Measurements from ENCODE around the gene MND1.

The MND1 gene

DNA sequence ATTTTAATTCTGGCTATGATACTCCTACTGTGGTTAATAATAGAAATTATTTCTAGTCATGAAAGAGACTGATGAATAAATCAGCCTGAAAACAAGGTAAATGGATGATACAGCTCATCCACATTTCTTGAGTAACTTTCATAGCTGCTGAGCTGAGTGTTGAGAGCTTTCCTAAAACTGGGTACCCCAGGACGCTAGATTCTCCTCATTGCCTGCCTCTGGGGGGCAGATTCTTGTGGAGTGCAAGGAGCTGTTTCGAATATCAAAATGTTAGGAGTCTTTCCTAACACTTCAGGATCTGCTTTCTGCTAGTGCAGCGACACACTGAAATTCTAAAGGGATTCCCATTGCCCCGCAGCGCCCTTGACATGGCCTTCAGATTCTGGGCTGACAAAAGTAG is 2.1 kb downstream of the MND1 start:
- no peak for DNase-seq (ENCODE audit: low spot score)

DNA sequence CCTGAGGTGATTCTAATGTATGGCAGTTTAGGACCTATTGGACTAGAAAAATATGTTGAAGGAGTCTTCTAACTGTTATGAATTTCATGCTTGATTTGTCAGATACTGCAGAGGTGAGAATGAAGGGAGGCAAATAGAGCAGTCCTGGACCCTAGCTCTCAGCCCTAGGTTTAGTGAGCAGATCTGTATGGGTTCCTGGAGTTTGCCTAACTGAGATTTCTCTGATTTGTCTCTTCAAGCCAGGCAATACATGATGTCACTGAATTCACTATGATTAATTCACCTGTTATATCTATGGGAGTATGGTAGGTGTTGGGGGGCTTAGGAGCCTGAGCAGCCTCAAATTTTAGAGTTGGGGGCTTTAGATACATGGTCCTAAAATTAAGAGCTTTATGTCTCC is 2.6 kb downstream of the MND1 start:
- DNase-seq (ENCODE audit: low spot score), result no peak

- DNase-seq (ENCODE audit: low spot score), result no peak
Measured at GRCh38 chr4:153348006-153348405, 3.5 kb downstream of the MND1 start.

GRCh38 chr4:153349206-153349805 is 4.8 kb downstream of the MND1 start:
- no peak for DNase-seq (ENCODE audit: low spot score)

- no peak for DNase-seq (ENCODE audit: low spot score)
Measured at GRCh38 chr4:153362184-153362583, 17.7 kb downstream of the MND1 start.

DNA sequence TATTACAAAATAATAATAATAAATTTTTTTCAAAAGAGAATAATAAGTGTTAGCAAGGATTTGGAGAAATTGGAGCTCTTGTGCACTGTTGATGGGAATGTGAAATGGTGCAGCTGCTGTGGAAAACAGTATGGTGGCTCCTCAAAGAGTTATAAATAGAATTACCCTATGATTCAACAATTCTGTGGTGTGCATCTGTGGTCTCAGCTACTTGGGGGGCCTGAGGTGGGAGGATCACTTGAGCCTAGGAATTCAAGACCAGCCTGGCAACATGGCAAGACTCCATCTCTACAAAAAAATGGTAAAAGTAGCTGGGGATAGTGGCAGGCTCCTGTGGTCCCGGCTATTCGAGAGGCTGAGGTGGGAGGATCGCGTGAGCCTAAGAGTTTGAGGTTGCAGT is 19.6 kb downstream of the MND1 start:
- DNase-seq (ENCODE audit: low spot score), result no peak

DNA sequence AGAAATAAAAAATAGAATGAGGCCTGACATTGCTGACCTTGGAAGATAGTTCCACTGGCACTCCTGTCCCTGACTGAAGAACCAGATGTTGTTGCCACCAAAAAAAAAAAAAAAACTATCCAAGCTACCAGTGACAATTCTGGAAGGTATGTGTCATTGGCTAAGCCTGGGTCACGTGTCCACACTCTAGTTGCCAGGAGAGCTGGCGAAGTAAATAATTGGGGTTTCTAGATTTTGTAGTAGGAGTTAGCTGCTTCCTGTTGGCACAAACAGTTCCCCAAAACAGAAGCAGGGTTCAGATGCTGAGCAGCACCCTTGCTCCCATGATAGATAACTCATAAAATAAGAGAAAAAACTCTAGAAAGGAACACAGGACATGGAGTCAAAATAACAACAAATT is 20.5 kb downstream of the MND1 start:
- DNase-seq (ENCODE audit: low spot score), result no peak

DNA sequence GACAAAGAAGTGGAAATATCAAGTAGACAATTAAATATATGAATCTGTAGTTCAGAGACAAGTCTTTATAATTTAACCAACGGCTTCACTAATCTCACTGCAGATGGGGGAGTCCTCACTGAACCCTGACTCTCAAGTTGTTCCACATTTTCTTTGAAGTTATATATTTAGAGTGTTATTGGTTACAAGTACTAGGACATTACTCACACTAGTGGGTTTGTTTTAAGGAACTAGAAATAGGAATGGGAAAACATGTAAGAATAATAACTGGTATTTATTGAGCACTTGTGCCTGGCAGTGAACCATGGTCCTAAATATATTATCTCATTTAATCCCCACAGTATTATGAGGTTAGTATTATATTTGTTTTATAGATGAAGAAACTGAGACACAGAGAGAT is 22.0 kb downstream of the MND1 start:
- DNase-seq (ENCODE audit: low spot score), result no peak

GRCh38 chr4:153367092-153367491 is 22.6 kb downstream of the MND1 start:
- no peak for DNase-seq (ENCODE audit: low spot score)

GRCh38 chr4:153369021-153369420 is 24.5 kb downstream of the MND1 start:
- no peak for DNase-seq (ENCODE audit: low spot score)

- DNase-seq (ENCODE audit: low spot score), result no peak
Measured at GRCh38 chr4:153371701-153372234, 27.3 kb downstream of the MND1 start.

- DNase-seq (ENCODE audit: low spot score), result no peak
Measured at GRCh38 chr4:153372967-153373562, 28.6 kb downstream of the MND1 start.

DNA sequence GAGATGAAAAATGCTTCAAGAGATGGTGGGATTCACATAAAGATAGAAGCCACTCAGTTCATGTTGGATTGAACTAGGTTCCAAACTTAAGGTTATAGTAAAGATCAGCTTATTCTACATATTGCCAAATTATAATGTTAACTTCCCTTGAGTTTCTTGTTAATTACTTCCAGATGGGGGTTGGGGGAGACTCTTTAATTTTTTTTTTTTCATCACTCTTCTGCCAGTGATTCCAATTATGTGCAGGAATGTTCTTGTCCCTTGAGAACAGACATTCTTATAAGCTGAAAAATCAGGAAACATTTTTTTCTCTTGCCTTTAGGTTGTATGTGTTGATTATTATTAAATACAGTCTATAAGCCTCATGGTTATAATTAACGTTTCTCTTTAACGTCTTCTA is 30.0 kb downstream of the MND1 start:
- DNase-seq (ENCODE audit: low spot score), result no peak

DNA sequence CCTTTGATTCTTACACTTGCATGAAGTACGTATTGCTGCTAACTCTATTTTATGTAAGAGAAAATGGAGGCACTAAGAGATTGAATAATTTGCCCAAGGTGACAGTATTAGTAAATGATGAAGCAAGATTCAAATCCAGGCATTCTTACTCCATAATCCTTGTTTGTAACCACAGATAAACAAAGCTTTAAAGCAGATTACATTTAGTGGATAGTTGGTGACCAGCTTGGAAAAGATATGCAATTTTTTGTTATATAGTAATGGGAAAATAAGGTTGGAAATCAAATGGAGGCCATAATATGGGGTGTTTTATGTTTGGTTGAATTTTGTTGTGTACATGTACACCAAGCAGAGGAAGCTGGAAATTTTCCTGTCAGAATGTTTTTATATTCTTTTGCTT is 30.8 kb downstream of the MND1 start:
- DNase-seq (ENCODE audit: low spot score), result no peak

GRCh38 chr4:153383131-153383530 is 38.6 kb downstream of the MND1 start:
- DNase-seq (ENCODE audit: low spot score), result no peak

GRCh38 chr4:153384160-153384559 is 39.7 kb downstream of the MND1 start:
- no peak for DNase-seq (ENCODE audit: low spot score)

DNA sequence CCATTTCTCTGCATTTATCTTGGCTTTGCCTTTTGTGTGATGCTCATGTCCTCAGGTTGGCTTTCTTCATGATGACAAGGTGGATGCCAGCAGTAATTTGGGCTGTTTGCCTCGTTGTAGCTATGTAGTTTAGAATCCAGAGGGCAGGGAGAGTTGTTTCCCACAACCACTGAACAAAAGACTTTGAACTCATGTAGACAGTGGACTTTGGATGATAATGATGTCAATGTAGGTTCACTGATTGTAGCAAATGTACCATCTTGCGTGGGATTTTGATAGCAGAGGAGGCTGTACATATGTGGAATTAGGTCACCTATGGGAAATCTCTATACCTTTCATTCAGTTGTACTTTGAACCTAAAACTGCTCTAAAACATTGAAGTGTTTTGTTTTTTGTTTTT is 41.3 kb downstream of the MND1 start:
- no peak for DNase-seq (ENCODE audit: low spot score)

DNA sequence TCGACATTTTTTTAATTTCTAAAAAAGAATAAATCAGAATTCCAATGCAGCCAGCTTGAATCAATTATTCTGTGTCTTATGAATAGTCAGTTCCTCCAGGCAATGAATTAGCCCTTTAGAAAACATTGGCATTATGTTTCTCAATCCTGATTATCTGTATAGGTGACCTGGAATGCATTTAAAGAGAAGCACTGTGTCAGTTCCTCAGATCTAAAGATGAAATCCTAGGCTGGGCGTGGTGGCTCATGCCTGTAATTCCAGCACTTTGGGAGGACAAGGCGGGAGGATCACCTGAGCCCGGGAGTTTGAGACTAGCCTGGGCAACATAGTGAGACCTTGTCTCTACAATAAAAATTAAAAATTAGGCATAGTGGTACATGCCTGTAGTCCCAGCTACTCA is 43.5 kb downstream of the MND1 start:
- no peak for DNase-seq (ENCODE audit: low spot score)

DNA sequence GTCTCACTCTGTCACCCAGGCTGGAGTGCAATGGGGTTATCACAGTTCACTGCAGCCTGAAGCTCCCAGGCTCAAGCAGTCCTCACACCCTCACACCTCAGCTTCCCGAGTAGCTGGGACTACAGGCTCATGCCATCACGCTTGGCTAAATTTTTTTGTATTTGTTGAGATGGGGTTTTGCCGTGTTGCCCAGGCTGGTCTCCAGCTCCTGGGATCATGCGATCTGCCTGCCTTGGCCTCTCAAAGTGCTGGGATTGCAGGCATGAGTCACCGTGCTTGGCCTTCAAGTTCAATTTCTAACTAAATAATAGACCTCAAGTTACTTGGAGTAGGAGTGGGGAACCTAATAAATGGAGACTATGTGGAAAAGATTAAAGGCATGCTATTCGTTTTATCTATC is 48.9 kb downstream of the MND1 start:
- DNase-seq (ENCODE audit: low spot score), result no peak

GRCh38 chr4:153394945-153395344 is 50.5 kb downstream of the MND1 start:
- DNase-seq (ENCODE audit: low spot score), result no peak

DNA sequence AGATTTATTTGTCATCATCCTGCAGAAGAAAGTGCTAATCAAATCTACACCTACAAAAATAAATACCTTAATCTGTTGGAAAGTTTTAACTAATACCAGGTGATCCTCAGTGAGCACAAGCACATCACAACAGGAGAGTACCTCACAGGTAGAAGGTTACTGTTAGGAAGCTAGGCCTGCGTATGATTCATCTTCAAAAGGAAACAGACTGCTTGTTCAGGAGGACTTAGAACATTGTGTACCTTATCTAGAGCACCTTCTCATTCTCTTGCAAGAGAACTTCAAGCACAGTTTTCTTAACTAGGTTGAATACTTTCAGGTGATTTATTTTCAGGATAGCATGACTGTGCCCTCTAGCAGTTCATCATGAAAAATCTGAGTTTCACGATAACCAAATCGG is 54.2 kb downstream of the MND1 start:
- no peak for DNase-seq (ENCODE audit: low spot score)

DNA sequence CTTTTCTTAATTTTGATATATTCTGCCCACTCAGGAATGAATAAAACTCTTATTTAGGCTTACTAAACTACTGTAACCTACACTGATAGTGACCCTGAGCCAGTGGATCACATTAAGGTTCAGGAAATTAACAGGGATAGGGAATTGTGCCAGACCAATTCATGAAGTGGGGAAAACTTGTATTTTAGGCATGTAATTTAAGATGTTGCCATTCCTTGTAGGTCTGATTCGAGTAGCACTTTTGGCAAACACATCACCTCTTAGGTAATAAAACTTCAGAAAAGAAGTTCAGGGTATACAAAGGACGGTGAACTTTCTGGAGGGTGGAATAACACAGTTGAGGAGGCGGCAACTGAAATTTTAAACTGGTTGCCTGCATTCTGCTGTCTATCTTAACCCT is 54.9 kb downstream of the MND1 start:
- DNase-seq (ENCODE audit: low spot score), result no peak

DNA sequence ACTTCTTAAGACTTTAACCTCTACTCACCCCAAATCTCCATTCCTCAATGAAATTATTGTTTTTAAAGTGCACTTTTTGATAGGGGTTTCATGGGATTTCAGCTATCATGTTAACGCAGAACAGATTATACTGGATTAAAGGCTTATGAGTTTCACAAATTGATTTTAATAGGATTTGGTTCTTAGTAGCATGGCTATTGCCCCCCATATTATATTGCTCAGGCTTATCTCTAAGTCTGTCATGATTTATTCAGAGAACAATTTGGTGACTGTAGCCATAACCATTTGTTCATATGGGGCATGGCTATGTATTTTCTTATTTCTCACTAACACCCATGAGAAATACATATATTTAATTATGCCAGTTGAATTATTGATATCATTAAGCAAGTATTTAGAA is 57.0 kb downstream of the MND1 start:
- DNase-seq (ENCODE audit: low spot score), result no peak

DNA sequence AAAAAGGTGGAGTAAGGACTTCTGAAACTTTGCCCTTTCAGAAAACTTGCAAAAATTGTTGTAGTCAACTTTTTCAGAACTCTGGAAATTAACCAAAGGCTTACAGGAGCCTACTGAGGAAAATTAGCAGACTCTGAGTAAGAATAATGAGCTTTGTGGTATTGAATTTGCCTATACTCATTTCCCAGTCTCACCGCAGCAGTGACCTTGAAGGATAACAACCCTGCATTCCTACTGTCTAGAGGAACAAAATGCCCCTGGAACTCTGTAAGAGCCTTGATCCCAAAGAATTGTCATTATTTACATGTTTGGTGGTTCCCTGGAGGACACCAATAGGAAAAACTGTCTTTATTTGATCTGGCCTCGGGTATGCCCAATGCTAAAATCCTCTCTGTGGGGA is 57.9 kb downstream of the MND1 start:
- no peak for DNase-seq (ENCODE audit: low spot score)
